HG02610 (cell line): Measurements from ENCODE around the gene FYTTD1.
"Not testable (repeated sequence)": the region's sequence is repeated elsewhere in the genome, so short reads cannot be mapped to it uniquely, and the experiment has no call there.

Experiments
- ATAC-seq: cut with Tn5 transposase; IDR thresholded peaks from one replicate; pipeline ENCODE4 v1.9.1; 2021; ENCODE audit warnings: mild to moderate bottlenecking, moderate library complexity; ENCODE audit not compliant: unreplicated experiment

FYTTD1 gene, protein sequence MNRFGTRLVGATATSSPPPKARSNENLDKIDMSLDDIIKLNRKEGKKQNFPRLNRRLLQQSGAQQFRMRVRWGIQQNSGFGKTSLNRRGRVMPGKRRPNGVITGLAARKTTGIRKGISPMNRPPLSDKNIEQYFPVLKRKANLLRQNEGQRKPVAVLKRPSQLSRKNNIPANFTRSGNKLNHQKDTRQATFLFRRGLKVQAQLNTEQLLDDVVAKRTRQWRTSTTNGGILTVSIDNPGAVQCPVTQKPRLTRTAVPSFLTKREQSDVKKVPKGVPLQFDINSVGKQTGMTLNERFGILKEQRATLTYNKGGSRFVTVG

DNA sequence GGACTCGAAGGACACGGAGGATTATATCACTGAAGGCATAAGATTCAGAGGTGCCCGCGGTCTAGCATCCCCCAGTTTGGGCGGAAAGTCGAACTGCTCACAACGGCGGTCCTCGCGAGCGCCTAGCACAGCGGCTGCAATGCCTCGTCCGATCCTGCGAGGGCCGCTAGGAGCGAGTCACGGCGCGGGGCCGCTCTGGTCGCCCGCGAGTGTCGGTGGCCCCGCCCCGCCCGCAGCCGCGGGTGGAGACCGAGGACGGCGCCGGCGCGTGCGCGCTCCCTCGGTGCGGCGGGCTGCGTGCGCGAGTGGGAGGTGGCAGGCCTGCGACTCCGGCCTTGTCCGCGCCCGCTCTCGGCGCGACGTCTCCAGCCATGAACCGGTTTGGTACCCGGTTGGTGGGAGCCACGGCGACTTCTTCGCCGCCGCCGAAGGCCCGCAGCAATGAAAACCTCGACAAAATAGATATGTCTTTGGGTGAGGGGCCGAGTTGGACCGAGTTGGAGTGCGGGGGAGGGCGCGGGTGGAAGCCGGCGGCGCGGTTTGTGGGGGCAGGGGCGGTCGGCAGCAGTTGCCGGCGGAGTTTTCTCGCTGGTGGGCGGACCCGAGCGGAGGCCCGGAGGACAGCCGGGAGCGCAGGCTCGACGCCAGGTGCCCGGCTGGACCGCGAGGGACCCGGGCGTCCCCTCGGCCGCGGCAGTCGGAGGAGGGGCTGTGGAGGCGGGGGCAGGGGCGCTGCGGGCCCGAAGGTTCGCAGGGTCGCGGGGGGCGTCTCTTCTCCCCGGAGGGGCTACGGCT lies at the start of gene FYTTD1:
Gene FYTTD1, plus strand, starts transcription at position 283 of the 795 bp plus-strand sequence. Its CDS starts 89 bp downstream, at position 372.
- ATAC-seq, result peak; percentile 71

DNA sequence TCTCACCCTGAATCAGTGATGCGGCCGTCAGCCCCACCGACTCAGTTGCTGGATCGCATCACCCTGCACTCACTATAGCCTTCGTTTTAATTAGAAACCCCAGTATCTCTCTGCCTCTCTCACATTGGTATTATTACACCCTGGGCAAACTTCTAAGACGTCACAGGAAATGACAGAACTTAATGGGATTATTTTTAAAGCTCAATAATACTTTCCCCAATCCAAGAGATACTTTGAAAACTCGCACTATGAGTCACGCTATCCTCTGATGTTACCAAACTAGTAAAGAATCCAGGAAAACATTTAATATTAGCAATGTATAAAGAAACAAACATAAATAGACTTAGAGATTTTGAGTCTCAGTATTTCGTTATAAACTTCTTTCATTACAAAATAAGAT lies 49.6 kb upstream of the FYTTD1 start:
- no peak for ATAC-seq

- ATAC-seq, result no peak
These were observed 47.8 kb upstream of the FYTTD1 start for GRCh38 chr3:197701841-197702240.

DNA sequence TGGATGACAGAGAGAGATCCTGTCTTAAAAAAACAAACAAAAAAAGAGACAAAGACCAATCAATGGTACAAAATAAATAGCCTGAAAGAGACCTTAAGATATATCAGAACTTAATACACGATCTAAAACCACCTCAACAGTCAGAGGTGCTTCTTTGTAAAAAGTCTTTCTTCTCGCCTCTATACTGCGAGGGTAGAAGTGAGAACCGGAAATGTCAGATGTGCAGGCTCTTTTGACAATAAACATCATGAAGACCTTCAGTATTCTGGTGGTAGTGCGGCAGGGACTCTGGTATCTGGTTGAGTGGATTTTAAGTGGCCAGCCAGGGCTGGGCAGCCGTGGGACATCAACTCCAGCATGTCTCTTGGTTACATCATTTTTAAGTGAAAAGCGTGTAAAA lies 43.0 kb upstream of the FYTTD1 start:
- ATAC-seq, result no peak

DNA sequence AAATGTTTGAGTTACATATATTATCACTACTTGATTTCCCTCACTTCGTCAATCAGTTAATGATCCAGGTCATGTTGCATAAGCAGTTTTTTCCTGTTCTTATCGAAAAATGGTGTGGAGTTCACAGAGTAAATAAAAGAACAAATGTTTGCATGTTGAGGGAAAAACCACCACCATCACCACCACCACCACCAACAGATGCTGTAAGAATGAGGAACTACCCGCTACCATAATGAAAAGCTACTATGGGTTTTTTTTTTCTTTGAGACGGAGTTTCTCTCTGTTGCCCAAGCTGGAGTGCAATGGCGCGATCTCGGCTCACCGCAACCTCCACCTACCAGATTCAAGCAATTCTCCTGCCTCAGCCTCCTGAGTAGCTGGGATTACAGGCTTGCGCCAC lies 40.5 kb upstream of the FYTTD1 start:
- ATAC-seq, result no peak

DNA sequence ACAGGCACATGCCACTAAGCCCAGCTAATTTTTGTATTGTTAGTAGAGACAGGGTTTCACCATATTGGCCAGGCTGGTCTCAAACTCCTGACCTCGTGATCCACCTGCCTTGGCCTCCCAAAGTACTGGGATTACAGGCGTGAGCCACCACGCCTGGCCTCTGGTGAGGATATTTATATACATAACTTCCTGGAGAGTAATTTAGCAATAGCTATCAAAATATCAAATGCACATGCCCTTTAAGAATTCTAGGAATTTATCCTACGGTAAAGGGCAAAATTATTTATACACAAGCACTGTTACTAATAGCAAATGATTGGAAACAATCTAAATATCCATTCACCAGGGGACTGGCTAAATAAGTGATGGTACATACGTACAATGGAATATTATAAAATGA lies 38.7 kb upstream of the FYTTD1 start:
- ATAC-seq, result not testable (repeated sequence)

DNA sequence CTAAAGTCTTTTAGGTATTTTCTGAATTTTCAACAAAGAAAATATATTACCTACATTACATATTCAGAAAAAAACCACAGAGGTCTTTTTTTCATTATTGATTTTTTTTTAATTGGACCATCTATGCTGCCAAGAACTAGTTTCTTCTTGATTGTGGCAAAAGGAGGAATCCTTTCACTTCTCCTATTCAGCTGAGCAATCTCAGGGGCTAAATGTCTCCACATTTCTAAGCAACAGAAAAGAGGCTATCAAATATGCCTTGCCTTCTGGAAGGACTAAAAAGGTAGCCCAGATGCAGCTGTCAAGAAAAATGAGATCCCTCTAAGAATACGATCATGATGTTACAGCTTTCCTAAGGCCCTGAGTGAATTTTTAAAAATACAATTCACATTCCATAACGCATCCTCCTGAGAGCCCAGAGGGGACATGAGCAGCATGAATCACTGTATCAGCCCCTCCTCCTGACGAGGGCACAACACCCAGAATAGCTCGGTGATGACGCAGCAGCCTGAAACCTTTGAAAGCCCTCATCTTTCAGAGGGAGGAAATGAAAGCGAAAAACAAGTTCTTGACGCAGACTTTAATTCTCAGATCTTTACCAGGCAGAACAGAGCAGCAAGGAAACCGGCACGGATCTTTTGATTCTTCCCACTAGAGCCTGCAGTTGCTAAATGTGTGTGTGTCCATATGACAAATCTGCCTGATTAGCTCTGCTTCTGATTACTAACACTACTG lies 37.5 kb upstream of the FYTTD1 start:
- ATAC-seq, result peak; percentile 89

- ATAC-seq, result no peak
These were observed 36.2 kb upstream of the FYTTD1 start for GRCh38 chr3:197713477-197713822.

- no peak for ATAC-seq
These were observed 35.4 kb upstream of the FYTTD1 start for GRCh38 chr3:197714251-197714650.

GRCh38 chr3:197718891-197719290 lies 30.8 kb upstream of the FYTTD1 start:
- ATAC-seq, result no peak

GRCh38 chr3:197720694-197721093 lies 29.0 kb upstream of the FYTTD1 start:
- no peak for ATAC-seq

GRCh38 chr3:197722734-197723133 lies 26.9 kb upstream of the FYTTD1 start:
- ATAC-seq, result no peak

- not testable (repeated sequence) for ATAC-seq
These were observed 21.8 kb upstream of the FYTTD1 start for GRCh38 chr3:197727878-197728277.

DNA sequence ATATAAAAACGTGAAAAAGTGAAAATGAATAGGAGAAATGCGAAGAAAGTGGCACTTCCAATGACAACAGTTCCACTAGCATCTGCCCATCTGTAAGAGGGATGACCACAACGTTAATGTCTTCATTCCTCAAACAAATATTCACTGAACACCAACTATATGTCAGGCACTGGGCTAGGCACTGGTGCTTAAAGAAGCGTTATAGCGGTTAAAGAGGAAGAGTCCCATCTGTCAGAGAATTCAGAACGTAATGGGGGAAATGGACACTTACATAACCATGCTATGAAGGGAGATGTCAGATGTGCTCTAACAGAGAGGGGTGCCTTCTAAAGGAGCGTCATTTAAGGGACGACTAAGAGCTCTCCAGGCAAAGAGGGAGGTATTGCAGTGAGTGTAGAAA lies 21.2 kb upstream of the FYTTD1 start:
- ATAC-seq, result no peak

GRCh38 chr3:197730200-197730599 lies 19.5 kb upstream of the FYTTD1 start:
- ATAC-seq, result peak; percentile 28

DNA sequence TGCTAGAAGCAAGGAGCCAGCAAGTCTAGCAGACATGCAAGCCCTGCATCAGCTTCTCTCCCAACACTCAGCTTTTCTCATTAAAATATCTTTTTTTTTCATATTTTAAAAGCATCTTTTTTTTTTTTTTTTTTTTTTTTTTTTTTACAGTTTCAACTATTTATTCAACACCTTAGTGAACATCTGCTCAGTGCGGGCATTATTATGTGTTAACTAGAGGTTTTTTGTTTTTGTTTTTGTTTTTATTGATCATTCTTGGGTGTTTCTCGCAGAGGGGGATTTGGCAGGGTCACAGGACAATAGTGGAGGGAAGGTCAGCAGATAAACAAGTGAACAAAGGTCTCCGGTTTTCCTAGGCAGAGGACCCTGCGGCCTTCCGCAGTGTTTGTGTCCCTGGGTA lies 18.9 kb upstream of the FYTTD1 start:
- ATAC-seq, result not testable (repeated sequence)

DNA sequence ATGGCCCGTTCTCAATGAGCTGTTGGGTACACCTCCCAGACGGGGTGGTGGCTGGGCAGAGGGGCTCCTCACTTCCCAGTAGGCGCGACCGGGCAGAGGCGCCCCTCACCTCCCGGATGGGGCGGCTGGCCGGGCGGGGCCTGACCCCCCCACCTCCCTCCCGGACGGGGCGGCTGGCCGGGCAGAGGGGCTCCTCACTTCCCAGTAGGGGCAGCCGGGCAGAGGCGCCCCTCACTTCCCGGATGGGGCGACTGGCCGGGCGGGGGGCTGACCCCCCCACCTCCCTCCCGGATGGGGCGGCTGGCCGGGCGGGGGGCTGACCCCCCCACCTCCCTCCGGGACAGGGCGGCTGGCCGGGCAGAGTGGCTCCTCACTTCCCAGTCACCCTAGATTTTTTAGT lies 18.2 kb upstream of the FYTTD1 start:
- ATAC-seq, result not testable (repeated sequence)

GRCh38 chr3:197733042-197733441 lies 16.6 kb upstream of the FYTTD1 start:
- no peak for ATAC-seq

DNA sequence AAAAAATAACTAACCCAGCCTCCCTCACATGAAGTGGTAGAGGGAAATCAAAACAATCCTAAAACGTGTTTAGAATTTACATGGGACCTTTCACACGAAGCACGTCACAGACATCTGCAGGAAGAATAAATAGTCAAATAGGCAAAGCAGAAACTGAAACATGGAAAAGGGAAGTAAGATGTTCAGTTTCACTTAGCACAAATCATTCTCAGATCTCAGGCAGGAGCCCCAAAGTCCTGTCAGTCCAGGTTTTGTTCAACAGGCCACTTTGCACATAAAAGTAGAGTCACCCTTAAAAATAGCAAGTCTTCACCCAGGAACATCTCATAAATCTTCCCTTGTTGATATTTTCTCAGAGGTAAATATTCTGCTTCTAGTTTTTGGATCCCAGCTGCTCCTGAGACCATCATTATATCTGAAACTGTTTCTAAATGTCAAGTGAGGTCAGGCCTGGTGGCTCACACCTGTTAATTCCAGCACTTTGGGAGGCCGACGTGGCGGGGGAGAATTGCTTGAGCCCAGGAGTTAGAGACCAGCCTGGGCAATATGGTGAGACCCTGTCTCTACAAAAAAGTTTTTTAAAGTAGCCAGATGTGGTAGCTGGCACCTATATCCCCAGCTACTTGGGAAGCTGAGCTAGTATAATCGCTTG lies 14.9 kb upstream of the FYTTD1 start:
- peak; percentile 45 for ATAC-seq

DNA sequence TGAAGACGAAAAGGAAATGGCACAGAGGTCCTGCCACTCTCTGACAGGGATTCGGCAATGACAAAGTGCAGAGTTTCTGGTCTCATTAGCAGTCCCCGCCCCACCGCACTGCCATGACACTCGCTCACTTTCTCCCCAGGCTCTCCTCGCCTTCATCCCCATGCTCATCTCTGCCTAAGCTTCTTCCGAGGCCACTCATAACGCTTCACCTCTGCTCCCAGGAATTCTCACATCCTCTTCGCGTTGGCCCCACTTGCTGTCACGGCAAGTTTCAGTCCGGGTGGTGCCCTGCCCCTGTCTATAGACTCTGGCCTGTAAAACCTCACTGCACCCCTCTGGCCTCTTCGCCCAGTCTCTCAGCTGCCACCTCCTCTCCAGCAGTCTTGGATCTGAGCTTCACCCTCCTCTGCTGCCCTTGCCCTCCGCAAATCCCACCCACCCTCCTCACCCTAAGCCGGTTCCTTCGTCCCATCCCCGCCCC lies 13.6 kb upstream of the FYTTD1 start:
- ATAC-seq, result no peak
